ENCODE data around the gene UBE2H.

UBE2H gene

GRCh38 chr7:129783584-129783919 is 169.2 kb downstream of the UBE2H start:
- DNase-seq = no peak

- no peak for DNase-seq
These were observed 169.8 kb downstream of the UBE2H start for GRCh38 chr7:129782818-129783583.

GRCh38 chr7:129781928-129782817 is 170.6 kb downstream of the UBE2H start:
- DNase-seq = no peak

GRCh38 chr7:129780974-129781927 is 171.5 kb downstream of the UBE2H start:
- no peak for DNase-seq

Measured in SHP77 treated with DMSO at 0.1 percent for 48 hours (cell line).